HUES64 (cell line): ENCODE data around the gene HIBCH.
A peak's percentile ranks its signal among the peaks of the same experiment; 100 is the strongest.

Source experiments
- H3K27ac ChIP-seq: 2 replicates; pipeline ENCODE4 v1.7.0; 2013; ENCODE audit warnings: low read depth, low read length, inconsistent platforms
- H3K27me3 ChIP-seq: 2 replicates; pipeline ENCODE4 v1.6.1; 2013; ENCODE audit warnings: mild to moderate bottlenecking, low read length; ENCODE audit not compliant: insufficient read depth
- H3K36me3 ChIP-seq: 2 replicates; pipeline ENCODE4 v1.6.1; 2013; ENCODE audit warnings: mild to moderate bottlenecking, low read length; ENCODE audit not compliant: insufficient read depth
- H3K4me1 ChIP-seq: 2 replicates; pipeline ENCODE4 v1.6.1; 2013; ENCODE audit warnings: mild to moderate bottlenecking, low read length, moderate library complexity; ENCODE audit not compliant: insufficient read depth
- H3K4me3 ChIP-seq: 2 replicates; pipeline ENCODE4 v1.5.1; 2013; ENCODE audit warnings: mild to moderate bottlenecking, low read length, moderate library complexity
- H3K9ac ChIP-seq: 2 replicates; pipeline ENCODE4 v1.6.1; 2013; ENCODE audit warnings: mild to moderate bottlenecking, low read depth, low read length
- H3K9me3 ChIP-seq: 2 replicates; pipeline ENCODE4 v1.6.1; 2013; ENCODE audit warnings: low read depth, low read length; ENCODE audit not compliant: insufficient read depth
- WGBS: fragments of 150-250, 120-280 bp; methylation state at CpG from one replicate; pipeline ENCODE4 v1.1.7; 2013; ENCODE audit warnings: missing lambda C conversion rate; 5-methylcytosine and 5-hydroxymethylcytosine counted together

The HIBCH gene

GRCh38 chr2:190185380-190185779 lies 134.2 kb downstream of the HIBCH start:
- WGBS: 96% methylated on average over 1 of the region's 2 CpGs
- H3K9ac ChIP-seq: no peak overlapping the region
- H3K36me3 ChIP-seq: no peaks in the 10 kb centered on the region
- peaks cover 20% of the 10 kb centered on the region for H3K27me3 ChIP-seq
- no peaks in the 10 kb centered on the region for H3K9me3 ChIP-seq
- no peak overlapping the region for H3K27ac ChIP-seq
- H3K4me1 ChIP-seq: peaks cover 3% of the 10 kb centered on the region; the same call in 1 of the 2 replicates
- H3K4me3 ChIP-seq: no peak overlapping the region

GRCh38 chr2:190184460-190184859 lies 135.2 kb downstream of the HIBCH start:
- no peak overlapping the region for H3K4me3 ChIP-seq
- no peak overlapping the region for H3K9ac ChIP-seq
- peaks cover 29% of the 10 kb centered on the region for H3K27me3 ChIP-seq
- no peaks in the 10 kb centered on the region for H3K36me3 ChIP-seq
- 93% methylated on average over 4 of the region's 4 CpGs for WGBS
- H3K4me1 ChIP-seq: peaks cover 3% of the 10 kb centered on the region; the same call in 1 of the 2 replicates
- no peaks in the 10 kb centered on the region for H3K9me3 ChIP-seq
- no peak overlapping the region for H3K27ac ChIP-seq

DNA sequence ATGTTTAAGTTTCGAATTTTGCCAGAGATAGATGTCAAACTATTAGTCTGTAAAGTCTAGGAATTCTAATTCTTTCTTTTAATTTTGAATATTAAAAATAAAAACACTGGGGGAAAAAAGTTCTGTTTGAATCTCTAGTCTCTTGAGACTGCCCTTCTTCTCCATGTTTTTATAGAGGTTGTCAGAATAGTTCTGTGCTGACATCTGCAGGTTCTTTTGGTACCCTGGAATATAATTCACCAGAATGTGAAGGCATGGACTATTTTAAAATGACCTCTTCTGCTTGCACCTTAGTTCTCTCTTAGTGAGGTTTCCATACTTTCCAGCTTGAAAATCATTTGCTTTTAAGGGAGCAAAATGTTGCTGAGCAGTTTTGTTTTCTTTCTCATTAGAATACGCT lies 136.1 kb downstream of the HIBCH start:
- H3K9ac ChIP-seq: no peak overlapping the region
- no peaks in the 10 kb centered on the region for H3K9me3 ChIP-seq
- no CpG with 5 or more reads among the region's 2 CpGs for WGBS
- peaks cover 3% of the 10 kb centered on the region; the same call in 1 of the 2 replicates for H3K4me1 ChIP-seq
- H3K27me3 ChIP-seq: peaks cover 32% of the 10 kb centered on the region
- H3K4me3 ChIP-seq: no peak overlapping the region
- no peak overlapping the region for H3K27ac ChIP-seq
- no peaks in the 10 kb centered on the region for H3K36me3 ChIP-seq

DNA sequence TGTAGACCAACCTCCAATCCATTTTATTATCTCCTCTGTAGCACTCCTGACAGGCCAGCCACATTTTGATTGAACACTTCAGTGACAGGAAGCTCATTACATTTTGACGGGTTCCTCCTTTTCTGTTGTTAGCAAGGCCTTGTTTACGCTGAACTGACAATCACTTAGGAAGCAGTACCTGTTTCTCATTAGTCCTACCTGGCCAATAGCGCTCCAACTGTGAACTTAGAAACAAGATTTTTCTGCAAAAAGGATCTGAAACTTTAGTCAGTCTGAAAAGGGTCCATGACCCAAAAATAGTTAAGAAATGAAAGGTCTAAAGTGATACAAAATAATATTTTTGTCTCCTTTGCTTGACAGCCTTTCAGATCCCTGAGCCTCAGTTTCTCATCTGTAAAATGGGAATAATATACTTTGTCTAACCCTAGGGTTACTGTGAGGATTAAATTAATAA lies 137.5 kb downstream of the HIBCH start:
- H3K9ac ChIP-seq: no peak overlapping the region
- no peak overlapping the region for H3K4me3 ChIP-seq
- peaks cover 3% of the 10 kb centered on the region; the same call in 1 of the 2 replicates for H3K4me1 ChIP-seq
- no peak overlapping the region for H3K27ac ChIP-seq
- no peaks in the 10 kb centered on the region for H3K36me3 ChIP-seq
- H3K27me3 ChIP-seq: peaks cover 32% of the 10 kb centered on the region
- 89% methylated on average over 3 of the region's 3 CpGs for WGBS
- H3K9me3 ChIP-seq: no peaks in the 10 kb centered on the region

GRCh38 chr2:190181123-190181669 lies 138.4 kb downstream of the HIBCH start:
- peaks cover 32% of the 10 kb centered on the region for H3K27me3 ChIP-seq
- no peak overlapping the region for H3K27ac ChIP-seq
- H3K4me1 ChIP-seq: peaks cover 3% of the 10 kb centered on the region; the same call in 1 of the 2 replicates
- H3K9ac ChIP-seq: peak overlapping the region; percentile 60; the same call in 1 of the 2 replicates
- H3K4me3 ChIP-seq: peak overlapping the region; percentile 79
- H3K36me3 ChIP-seq: no peaks in the 10 kb centered on the region
- no peaks in the 10 kb centered on the region for H3K9me3 ChIP-seq
- 37% methylated on average over 11 of the region's 11 CpGs for WGBS

DNA sequence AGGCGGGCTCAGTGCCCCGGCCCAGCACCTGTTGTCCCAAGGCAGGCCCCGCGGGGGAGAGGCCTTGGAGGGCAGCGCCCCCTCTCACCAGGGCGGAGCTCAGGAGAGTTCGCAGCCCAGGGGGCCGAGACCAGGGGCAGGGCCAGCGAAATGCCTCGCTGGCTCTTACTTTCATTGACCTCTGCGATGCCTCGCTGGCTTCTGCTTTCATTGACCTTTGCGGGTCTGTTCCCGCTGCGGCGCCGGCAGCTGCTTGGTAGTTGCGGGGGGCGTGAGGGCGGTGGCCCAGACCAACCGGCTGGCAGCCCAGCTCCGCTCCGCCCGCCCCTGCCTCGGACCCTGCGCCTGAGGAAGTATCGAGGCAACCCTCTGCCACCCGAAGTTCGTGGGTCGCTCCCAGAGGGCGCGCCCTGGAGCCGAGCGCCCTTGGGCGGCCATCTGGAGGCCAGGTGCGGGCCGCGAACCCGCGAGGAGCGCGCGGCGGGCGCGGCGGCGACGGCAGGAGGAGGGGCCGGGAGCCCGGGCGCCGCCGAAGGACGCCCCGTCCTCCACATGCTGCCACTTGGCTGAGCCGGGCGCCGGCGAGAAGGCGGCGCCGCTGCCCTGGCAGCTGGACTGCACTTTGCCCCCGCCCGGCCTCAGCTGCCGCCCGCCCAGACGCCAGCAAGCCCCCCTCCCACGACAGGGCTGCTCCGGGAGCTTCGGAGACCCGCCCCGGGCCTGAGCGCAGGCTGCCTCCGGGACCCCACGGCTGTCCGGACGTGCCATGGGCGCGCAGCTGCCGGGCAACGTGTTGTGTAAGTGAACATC lies 139.1 kb downstream of the HIBCH start:
- Histone ChIP-seq H3K36me3 (no peaks in the 10 kb centered on the region), H3K27me3 (peaks cover 32% of the 10 kb centered on the region), H3K4me3 (peak overlapping the region; percentile 79), H3K9me3 (no peaks in the 10 kb centered on the region), H3K9ac (peak overlapping the region; percentile 60), H3K4me1 (peaks cover 3% of the 10 kb centered on the region; the same call in 1 of the 2 replicates), H3K27ac (no peak overlapping the region)
- under 1% methylated on average over 82 of the region's 82 CpGs for WGBS

- Histone ChIP-seq H3K27ac (no peak overlapping the region), H3K9me3 (no peaks in the 10 kb centered on the region), H3K9ac (peak overlapping the region; percentile 60), H3K27me3 (peaks cover 32% of the 10 kb centered on the region), H3K4me3 (peak overlapping the region; percentile 79), H3K36me3 (no peaks in the 10 kb centered on the region), H3K4me1 (peaks cover 3% of the 10 kb centered on the region; the same call in 1 of the 2 replicates)
- 35% methylated on average over 13 of the region's 13 CpGs for WGBS
Observed at GRCh38 chr2:190179754-190180312, 139.8 kb downstream of the HIBCH start.

DNA sequence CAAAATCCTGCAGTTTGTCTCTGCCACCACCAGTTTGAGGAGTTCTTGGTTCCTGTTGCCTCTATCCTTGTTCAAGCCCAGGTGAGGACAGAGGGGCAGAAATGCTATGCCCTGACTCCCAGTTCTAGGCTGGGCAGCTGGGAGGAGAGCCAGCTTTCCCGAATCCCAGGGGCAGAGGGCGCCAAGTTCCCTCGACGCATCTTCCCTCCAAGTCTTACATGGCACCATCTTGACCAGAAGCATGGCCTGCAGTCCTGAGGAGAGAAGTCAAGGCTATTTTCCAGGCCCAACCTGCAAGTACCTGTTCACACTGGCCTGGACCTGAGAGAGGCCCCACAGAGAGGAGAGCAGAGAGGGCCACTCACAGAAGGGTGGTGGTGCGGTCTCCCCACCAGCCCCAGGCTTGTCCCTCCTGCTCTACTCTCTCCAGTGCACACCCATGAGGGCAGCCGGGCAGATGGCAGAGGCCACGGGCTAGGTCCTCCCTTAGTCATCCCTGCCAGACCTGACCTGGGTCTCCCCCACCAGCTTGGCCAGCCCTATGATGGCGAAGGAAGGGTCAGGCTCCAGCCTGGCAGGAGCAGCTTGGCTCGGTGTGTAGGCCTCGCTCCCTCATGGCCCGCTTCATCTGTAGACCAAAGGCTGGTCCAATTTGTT lies 141.4 kb downstream of the HIBCH start:
- H3K36me3 ChIP-seq: no peaks in the 10 kb centered on the region
- peaks cover 3% of the 10 kb centered on the region; the same call in 1 of the 2 replicates for H3K4me1 ChIP-seq
- no peak overlapping the region for H3K4me3 ChIP-seq
- H3K27me3 ChIP-seq: peaks cover 32% of the 10 kb centered on the region
- H3K27ac ChIP-seq: no peak overlapping the region
- 0 out of 2 replicates have a peak, but pooled peaks cover 4% of the 10 kb centered on the region for H3K9me3 ChIP-seq
- H3K9ac ChIP-seq: no peak overlapping the region
- WGBS: 93% methylated on average over 11 of the region's 11 CpGs

DNA sequence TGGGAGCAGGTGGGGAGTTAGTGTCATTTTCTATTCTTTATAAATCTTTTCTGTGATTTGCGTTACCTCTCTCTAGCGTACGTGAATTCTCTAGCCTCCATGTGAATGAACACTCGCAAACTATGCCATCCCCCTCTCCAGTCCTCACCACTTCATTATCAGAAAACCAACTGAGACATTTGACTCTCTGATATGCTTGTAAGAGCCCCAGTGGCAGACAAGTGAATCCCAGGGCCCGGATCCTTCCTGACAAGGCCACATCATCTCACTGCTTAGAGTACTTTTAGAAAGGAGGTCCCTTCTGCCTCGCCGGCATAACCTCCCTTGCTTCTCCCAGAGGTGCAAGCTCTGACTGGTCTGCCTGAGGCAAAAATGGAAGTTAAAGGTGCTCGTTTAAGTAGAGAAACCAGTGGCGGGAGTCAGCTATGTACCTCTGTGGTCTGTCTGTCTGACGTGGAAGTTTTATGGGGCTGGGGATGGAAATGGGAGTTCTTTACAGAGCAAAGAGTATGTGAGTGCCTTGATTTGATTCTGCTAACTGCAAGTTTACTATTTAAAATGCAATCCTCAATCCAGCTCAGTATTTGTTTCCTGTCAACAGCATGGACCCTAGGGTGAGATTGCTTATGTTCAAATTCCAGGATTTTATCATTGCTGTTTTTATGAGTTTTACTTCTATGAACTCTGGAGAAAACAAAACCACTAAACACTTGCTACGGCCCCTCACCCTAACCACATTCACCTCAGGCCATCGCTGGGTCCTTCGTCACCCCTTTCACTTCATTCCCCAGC lies 142.2 kb downstream of the HIBCH start:
- WGBS: 88% methylated on average over 13 of the region's 13 CpGs
- Histone ChIP-seq H3K36me3 (no peaks in the 10 kb centered on the region), H3K9ac (no peak overlapping the region), H3K4me3 (no peak overlapping the region), H3K9me3 (0 out of 2 replicates have a peak, but pooled peaks cover 4% of the 10 kb centered on the region), H3K27me3 (peaks cover 31% of the 10 kb centered on the region), H3K4me1 (peaks cover 3% of the 10 kb centered on the region; the same call in 1 of the 2 replicates), H3K27ac (no peak overlapping the region)

GRCh38 chr2:190173392-190173791 lies 146.2 kb downstream of the HIBCH start:
- H3K36me3 ChIP-seq: no peaks in the 10 kb centered on the region
- 94% methylated on average over 4 of the region's 4 CpGs for WGBS

More at GRCh38 chr2:190173392-190173791, 146.2 kb downstream of the HIBCH start:
- H3K4me3 ChIP-seq: no peak overlapping the region
- H3K4me1 ChIP-seq: no peaks in the 10 kb centered on the region
- H3K27me3 ChIP-seq: no peaks in the 10 kb centered on the region
- 0 out of 2 replicates have a peak, but pooled peaks cover 4% of the 10 kb centered on the region for H3K9me3 ChIP-seq
- H3K9ac ChIP-seq: no peak overlapping the region
- no peak overlapping the region for H3K27ac ChIP-seq
